Astrocyte (in vitro differentiated cells and primary cell): ENCODE results near the gene LRRC9. TPM values are rescaled to one million over a fixed set of nuclear protein-coding genes. Genes with fewer than 3 reads are reported as not detected.

Source experiments
- DNase-seq: peaks from one replicate; pipeline ENCODE4 v3.0.0-alpha.2; 2010; ENCODE audit warnings: low read depth
- FAIRE-seq: peaks from 2 replicates; lab custom pipeline; 2011; peaks lifted over from hg19 to GRCh38; lab: Jason Lieb, UNC
- H2AFZ ChIP-seq: 2 replicates; pipeline ENCODE4 v1.6.0; 2012; ENCODE audit warnings: low read depth, low read length, inconsistent platforms
- H3K27ac ChIP-seq: 2 replicates; pipeline ENCODE4 v1.5.1; 2011; ENCODE audit warnings: low read depth, low read length, inconsistent platforms
- H3K27me3 ChIP-seq: 2 replicates; pipeline ENCODE4 v1.6.0; 2011; ENCODE audit warnings: low read length, inconsistent platforms; ENCODE audit not compliant: insufficient read depth
- H3K36me3 ChIP-seq: 2 replicates; pipeline ENCODE4 v1.5.1; 2011; ENCODE audit warnings: low read length, inconsistent platforms; ENCODE audit not compliant: insufficient read depth
- H3K4me1 ChIP-seq: 2 replicates; pipeline ENCODE4 v1.5.1; 2011; ENCODE audit warnings: low read length, inconsistent platforms; ENCODE audit not compliant: insufficient read depth
- H3K4me2 ChIP-seq: 2 replicates; pipeline ENCODE4 v1.6.0; 2012; ENCODE audit warnings: low read length, inconsistent platforms
- H3K4me3 ChIP-seq: 2 replicates; pipeline ENCODE4 v1.5.1; 2011; ENCODE audit warnings: low read depth, mild to moderate bottlenecking, low read length, inconsistent platforms; ENCODE audit not compliant: insufficient read depth
- H3K79me2 ChIP-seq: 2 replicates; pipeline ENCODE4 v1.6.0; 2012; ENCODE audit warnings: mild to moderate bottlenecking, low read length, inconsistent platforms; ENCODE audit not compliant: insufficient read depth
- H3K9ac ChIP-seq: 2 replicates; pipeline ENCODE4 v1.6.0; 2012; ENCODE audit warnings: mild to moderate bottlenecking, low read length, inconsistent platforms
- H3K9me3 ChIP-seq: 2 replicates; pipeline ENCODE4 v1.5.1; 2012; ENCODE audit warnings: low read depth, mild to moderate bottlenecking, low read length, inconsistent platforms; ENCODE audit not compliant: insufficient read depth
- H4K20me1 ChIP-seq: 2 replicates; pipeline ENCODE4 v1.6.0; 2012; ENCODE audit warnings: low read length, inconsistent platforms; ENCODE audit not compliant: insufficient read depth
- H3K27ac Mint-ChIP-seq: one replicate; pipeline ENCODE4 v1.8.0; 2021; ENCODE audit warnings: mild to moderate bottlenecking, mixed read lengths; ENCODE audit not compliant: unreplicated experiment
- H3K27me3 Mint-ChIP-seq: one replicate; pipeline ENCODE4 v1.8.0; 2021; ENCODE audit warnings: low read depth, mixed read lengths; ENCODE audit not compliant: unreplicated experiment
- H3K36me3 Mint-ChIP-seq: one replicate; pipeline ENCODE4 v1.8.0; 2021; ENCODE audit warnings: low read depth, mixed read lengths; ENCODE audit not compliant: unreplicated experiment
- H3K4me1 Mint-ChIP-seq: one replicate; pipeline ENCODE4 v1.8.0; 2021; ENCODE audit warnings: low read depth, mixed read lengths; ENCODE audit not compliant: unreplicated experiment
- H3K4me3 Mint-ChIP-seq: one replicate; pipeline ENCODE4 v1.8.0; 2021; ENCODE audit warnings: mild to moderate bottlenecking, moderate library complexity, mixed read lengths; ENCODE audit not compliant: unreplicated experiment
- H3K9me3 Mint-ChIP-seq: one replicate; pipeline ENCODE4 v1.8.0; 2021; ENCODE audit warnings: mild to moderate bottlenecking, mixed read lengths; ENCODE audit not compliant: unreplicated experiment
- EZH2 ChIP-seq: IDR thresholded peaks from 2 replicates; pipeline ENCODE4 v1.6.1; 2012; ENCODE audit warnings: mild to moderate bottlenecking, low read length, inconsistent platforms; ENCODE audit not compliant: insufficient read depth
- total RNA-seq: library from RNA; stranded (reverse); gene quantifications from 2 replicates; pipeline ENCODE4 v1.2.1, GENCODE V29; 2021
- TF ChIP-seq, protein P1 (sequence below): IDR thresholded peaks from 2 replicates; pipeline ENCODE4 v1.5.1; 2011; ENCODE audit warnings: low read depth, mild to moderate bottlenecking, inconsistent platforms, low read length, moderate library complexity; ENCODE audit not compliant: insufficient read depth

The LRRC9 gene
- total RNA-seq, 1 donor from 2014 or later: 0.05 TPM

DNA sequence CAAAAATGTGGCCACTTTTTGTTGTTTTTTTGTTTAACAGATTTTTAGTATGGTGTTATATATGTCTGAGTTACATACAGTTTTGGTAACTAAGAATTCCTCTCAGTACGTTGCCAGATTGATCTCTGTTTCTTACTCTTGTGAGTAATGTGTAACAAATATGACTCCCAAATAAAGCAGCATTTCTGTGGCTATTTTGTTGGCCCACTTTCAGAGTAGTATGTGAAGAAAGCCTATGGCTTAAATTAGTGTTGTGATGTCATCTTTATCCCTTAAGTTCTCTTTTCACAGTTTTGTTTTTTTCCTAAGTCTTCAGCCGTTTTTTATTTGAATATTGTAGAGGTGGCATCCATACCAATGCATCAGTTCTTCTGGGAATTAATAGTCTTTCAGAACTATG is 182.4 kb downstream of the LRRC9 start:
- Histone ChIP-seq H3K9me3 (no peaks in the 10 kb centered on the region), H2AFZ (no peak overlapping the region), H3K4me3 (no peak overlapping the region), H3K27me3 (no peaks in the 10 kb centered on the region), H4K20me1 (peaks cover 64% of the 10 kb centered on the region), H3K4me1 (peaks cover 5% of the 10 kb centered on the region), H3K4me2 (no peak overlapping the region), H3K79me2 (peaks cover 97% of the 10 kb centered on the region), H3K9ac (peak overlapping the region; percentile 8), H3K27ac (peak overlapping the region; percentile 6), H3K36me3 (peaks cover 3% of the 10 kb centered on the region)
- Mint-ChIP-seq H3K9me3 (no peaks in the 10 kb centered on the region), H3K27ac (no peak overlapping the region), H3K27me3 (no peaks in the 10 kb centered on the region), H3K4me1 (peaks cover 32% of the 10 kb centered on the region), H3K4me3 (no peak overlapping the region), H3K36me3 (peaks cover 10% of the 10 kb centered on the region)
- TF ChIP-seq, protein P1, sequence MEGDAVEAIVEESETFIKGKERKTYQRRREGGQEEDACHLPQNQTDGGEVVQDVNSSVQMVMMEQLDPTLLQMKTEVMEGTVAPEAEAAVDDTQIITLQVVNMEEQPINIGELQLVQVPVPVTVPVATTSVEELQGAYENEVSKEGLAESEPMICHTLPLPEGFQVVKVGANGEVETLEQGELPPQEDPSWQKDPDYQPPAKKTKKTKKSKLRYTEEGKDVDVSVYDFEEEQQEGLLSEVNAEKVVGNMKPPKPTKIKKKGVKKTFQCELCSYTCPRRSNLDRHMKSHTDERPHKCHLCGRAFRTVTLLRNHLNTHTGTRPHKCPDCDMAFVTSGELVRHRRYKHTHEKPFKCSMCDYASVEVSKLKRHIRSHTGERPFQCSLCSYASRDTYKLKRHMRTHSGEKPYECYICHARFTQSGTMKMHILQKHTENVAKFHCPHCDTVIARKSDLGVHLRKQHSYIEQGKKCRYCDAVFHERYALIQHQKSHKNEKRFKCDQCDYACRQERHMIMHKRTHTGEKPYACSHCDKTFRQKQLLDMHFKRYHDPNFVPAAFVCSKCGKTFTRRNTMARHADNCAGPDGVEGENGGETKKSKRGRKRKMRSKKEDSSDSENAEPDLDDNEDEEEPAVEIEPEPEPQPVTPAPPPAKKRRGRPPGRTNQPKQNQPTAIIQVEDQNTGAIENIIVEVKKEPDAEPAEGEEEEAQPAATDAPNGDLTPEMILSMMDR: no peak
- no peak for TF ChIP-seq EZH2
- FAIRE-seq (peak; percentile 66), DNase-seq (peak; percentile 89)

DNA sequence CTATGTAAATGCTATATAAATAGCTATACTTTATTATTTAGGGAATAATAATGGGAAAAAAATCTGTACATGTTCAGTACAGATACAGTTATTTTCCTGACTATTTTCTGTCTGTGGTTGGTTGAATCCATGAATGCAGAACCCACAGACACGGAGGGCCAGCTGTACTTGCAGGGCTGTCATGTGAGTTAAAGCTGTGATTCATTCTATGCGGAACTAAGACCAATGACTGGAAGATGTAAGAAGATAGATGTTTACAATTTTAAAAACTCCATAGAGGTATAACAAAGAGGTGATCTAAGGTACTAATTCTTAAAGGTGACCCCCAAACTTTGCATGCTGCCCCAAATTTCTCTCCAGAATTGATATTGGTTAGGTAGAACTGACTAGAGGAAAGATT is 186.4 kb downstream of the LRRC9 start:
- Mint-ChIP-seq H3K27ac (peak overlapping the region; percentile 84), H3K36me3 (peaks cover 14% of the 10 kb centered on the region), H3K4me3 (no peak overlapping the region), H3K9me3 (no peaks in the 10 kb centered on the region), H3K4me1 (peaks cover 20% of the 10 kb centered on the region), H3K27me3 (no peaks in the 10 kb centered on the region)
- DNase-seq: peak; percentile 82
- Histone ChIP-seq H3K9me3 (no peaks in the 10 kb centered on the region), H4K20me1 (peaks cover 65% of the 10 kb centered on the region), H3K27ac (peak overlapping the region; percentile 24), H3K4me3 (no peak overlapping the region), H3K4me1 (peaks cover 5% of the 10 kb centered on the region), H3K36me3 (peaks cover 6% of the 10 kb centered on the region), H3K4me2 (no peak overlapping the region), H3K27me3 (no peaks in the 10 kb centered on the region), H2AFZ (no peak overlapping the region), H3K79me2 (peaks cover 98% of the 10 kb centered on the region), H3K9ac (no peak overlapping the region)
- no peak for FAIRE-seq
- TF ChIP-seq, protein P1: no peak
- no peak for TF ChIP-seq EZH2

DNA sequence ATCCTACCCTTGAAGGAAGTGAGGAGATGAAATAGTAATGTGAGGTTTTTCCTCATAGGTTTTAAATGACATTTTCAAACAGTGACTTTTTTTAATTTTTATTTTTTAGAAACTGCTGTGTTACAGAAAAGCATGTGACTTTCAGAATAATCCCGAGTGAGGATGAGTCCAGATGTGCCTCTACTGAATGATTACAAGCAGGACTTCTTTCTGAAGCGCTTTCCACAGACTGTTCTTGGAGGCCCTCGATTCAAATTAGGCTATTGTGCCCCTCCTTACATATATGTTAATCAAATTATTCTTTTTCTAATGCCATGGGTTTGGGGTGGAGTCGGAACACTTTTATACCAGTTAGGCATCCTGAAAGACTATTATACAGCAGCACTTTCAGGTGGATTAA is 187.5 kb downstream of the LRRC9 start:
- no peak overlapping the region for H3K4me3 ChIP-seq
- Mint-ChIP-seq H3K4me1 (peaks cover 13% of the 10 kb centered on the region), H3K4me3 (no peak overlapping the region), H3K27me3 (no peaks in the 10 kb centered on the region), H3K27ac (no peak overlapping the region), H3K36me3 (peaks cover 14% of the 10 kb centered on the region), H3K9me3 (no peaks in the 10 kb centered on the region)
- DNase-seq (no peak), FAIRE-seq (no peak)
- no peak overlapping the region for H2AFZ ChIP-seq
- TF ChIP-seq EZH2: no peak
- TF ChIP-seq, protein P1: no peak
- peaks cover 98% of the 10 kb centered on the region for H3K79me2 ChIP-seq
- H3K36me3 ChIP-seq: peaks cover 6% of the 10 kb centered on the region
- H3K4me1 ChIP-seq: no peaks in the 10 kb centered on the region
- no peaks in the 10 kb centered on the region for H3K27me3 ChIP-seq
- peaks cover 57% of the 10 kb centered on the region for H4K20me1 ChIP-seq
- no peak overlapping the region for H3K9ac ChIP-seq
- H3K9me3 ChIP-seq: no peaks in the 10 kb centered on the region
- no peak overlapping the region for H3K27ac ChIP-seq
- no peak overlapping the region for H3K4me2 ChIP-seq
